Mesenchymal stem cell (in vitro differentiated cells and primary cell): ENCODE results near the gene RIN3.

Experiments used
- DNase-seq: peaks from one replicate; pipeline ENCODE4 v3.0.0-alpha.2; 2013
- H2AFZ ChIP-seq: one replicate; pipeline ENCODE4 v1.6.1; 2013; ENCODE audit warnings: low read depth, mild to moderate bottlenecking, control low read depth, inconsistent platforms, low read length, moderate library complexity
- H2AK5ac ChIP-seq: 2 replicates; pipeline ENCODE4 v1.6.1; 2013; ENCODE audit warnings: low read length, moderate library complexity, mild to moderate bottlenecking, inconsistent platforms; ENCODE audit not compliant: severe bottlenecking
- H2BK120ac ChIP-seq: one replicate; pipeline ENCODE4 v1.6.1; 2013; ENCODE audit warnings: low read depth, mild to moderate bottlenecking, inconsistent platforms, low read length, moderate library complexity
- H2BK12ac ChIP-seq, 2 experiments: one replicate each; pipeline ENCODE4 v1.6.1; 2013; ENCODE audit warnings: inconsistent platforms in 2 of 2, low read length in 2 of 2, mild to moderate bottlenecking in 2 of 2, moderate library complexity in 2 of 2, control low read depth in 1 of 2
- H2BK15ac ChIP-seq: one replicate; pipeline ENCODE4 v1.6.1; 2013; ENCODE audit warnings: mild to moderate bottlenecking, low read depth, inconsistent platforms; ENCODE audit not compliant: poor library complexity, severe bottlenecking
- H2BK5ac ChIP-seq: 2 replicates; pipeline ENCODE4 v1.6.1; 2013; ENCODE audit warnings: low read depth, mild to moderate bottlenecking, low read length, control low read depth, inconsistent platforms; ENCODE audit not compliant: poor library complexity, severe bottlenecking
- H3K14ac ChIP-seq, 2 experiments: one replicate each; pipeline ENCODE4 v1.6.1; 2013; ENCODE audit warnings: inconsistent platforms in 2 of 2, low read length in 2 of 2, control low read depth in 1 of 2, mild to moderate bottlenecking in 1 of 2, moderate library complexity in 1 of 2
- H3K18ac ChIP-seq, 2 experiments: one replicate each; pipeline ENCODE4 v1.6.1; 2013; ENCODE audit warnings: inconsistent platforms in 2 of 2, low read length in 2 of 2, control low read depth in 1 of 2, low read depth in 1 of 2, mild to moderate bottlenecking in 1 of 2
- H3K23ac ChIP-seq, 2 experiments: one replicate each; pipeline ENCODE4 v1.6.1; 2013; ENCODE audit warnings: inconsistent platforms in 2 of 2, low read length in 2 of 2, mild to moderate bottlenecking in 2 of 2, moderate library complexity in 2 of 2, control low read depth in 1 of 2
- H3K27ac ChIP-seq: 2 replicates; pipeline ENCODE4 v1.5.1; 2013; ENCODE audit warnings: mild to moderate bottlenecking, moderate library complexity, low read length, control low read depth, inconsistent platforms; ENCODE audit not compliant: poor library complexity, severe bottlenecking
- H3K27me3 ChIP-seq, 2 experiments: 2 replicates each; pipeline versions ENCODE4 v1.6.1 to v1.7.0; 2013; ENCODE audit warnings: low read length in 2 of 2, mild to moderate bottlenecking in 2 of 2, moderate library complexity in 2 of 2, control low read depth in 1 of 2, inconsistent platforms in 1 of 2; ENCODE audit not compliant: control insufficient read depth in 1 of 2, insufficient read depth in 1 of 2
- H3K36me3 ChIP-seq, 2 experiments: 2 replicates each; pipeline versions ENCODE4 v1.6.1 to v1.7.0; 2013; ENCODE audit warnings: low read length in 2 of 2, control low read depth in 1 of 2, inconsistent platforms in 1 of 2, low read depth in 1 of 2, mild to moderate bottlenecking in 1 of 2; ENCODE audit not compliant: insufficient read depth in 2 of 2, control insufficient read depth in 1 of 2
- H3K4ac ChIP-seq, 2 experiments: one replicate each; pipeline ENCODE4 v1.6.1; 2013; ENCODE audit warnings: inconsistent platforms in 2 of 2, low read length in 2 of 2, mild to moderate bottlenecking in 2 of 2, moderate library complexity in 2 of 2, control low read depth in 1 of 2, low read depth in 1 of 2
- H3K4me1 ChIP-seq: 2 replicates; pipeline ENCODE4 v1.6.1; 2013; ENCODE audit warnings: low read depth, low read length, control low read depth; ENCODE audit not compliant: control insufficient read depth, insufficient read depth
- H3K4me2 ChIP-seq: 2 replicates; pipeline ENCODE4 v1.6.1; 2013; ENCODE audit warnings: low read length, mild to moderate bottlenecking, inconsistent platforms; ENCODE audit not compliant: poor library complexity, severe bottlenecking
- H3K4me3 ChIP-seq, 2 experiments: 2 replicates each; pipeline versions ENCODE4 v1.5.1 to v1.7.0; 2013; ENCODE audit warnings: low read length in 2 of 2, mild to moderate bottlenecking in 2 of 2, control low read depth in 1 of 2, low read depth in 1 of 2; ENCODE audit not compliant: insufficient read depth in 1 of 2
- H3K79me1 ChIP-seq: replicated peaks from 2 replicates; pipeline ENCODE4 v1.6.1; 2013; ENCODE audit warnings: mild to moderate bottlenecking, control low read depth, low read length, inconsistent platforms; ENCODE audit not compliant: poor library complexity, severe bottlenecking
- H3K9ac ChIP-seq: 2 replicates; pipeline ENCODE4 v1.7.0; 2013; ENCODE audit warnings: mild to moderate bottlenecking, low read length, moderate library complexity
- H3K9me3 ChIP-seq: 2 replicates; pipeline ENCODE4 v1.7.0; 2013; ENCODE audit warnings: mild to moderate bottlenecking, low read length; ENCODE audit not compliant: control insufficient read depth
- H4K8ac ChIP-seq: one replicate; pipeline ENCODE4 v1.6.1; 2013; ENCODE audit warnings: inconsistent platforms, mild to moderate bottlenecking, low read length, moderate library complexity
- H4K91ac ChIP-seq: one replicate; pipeline ENCODE4 v1.6.1; 2013; ENCODE audit warnings: mild to moderate bottlenecking, low read length, inconsistent platforms
- WGBS: methylation state at CpG from one replicate; pipeline ENCODE4 v1.1.7; 2013; ENCODE audit warnings: mixed read lengths; 5-methylcytosine and 5-hydroxymethylcytosine counted together

RIN3 gene

GRCh38 chr14:92686900-92687427 lies 173.4 kb downstream of the RIN3 start:
- Histone ChIP-seq H3K18ac (no peak overlapping the region), H3K4me1 (peaks cover 20% of the 10 kb centered on the region), H3K4me3 (peak overlapping the region in 1 of 2 experiments; percentile 33), H4K8ac (peak overlapping the region; percentile 19), H3K9ac (peak overlapping the region; percentile 36), H3K27ac (no peak overlapping the region), H2BK120ac (no peak overlapping the region), H2AK5ac (no peak overlapping the region), H4K91ac (no peak overlapping the region), H3K4me2 (peak overlapping the region; percentile 89), H2AFZ (peak overlapping the region; percentile 64), H3K27me3 (peaks cover 0 to 4% of the 10 kb centered on the region in 2 experiments), H2BK15ac (no peak overlapping the region), H3K9me3 (no peaks in the 10 kb centered on the region), H3K14ac (peak overlapping the region in 1 of 2 experiments; percentile 64), H3K36me3 (peaks cover 42 to 48% of the 10 kb centered on the region in 2 experiments), H2BK12ac (peak overlapping the region in 1 of 2 experiments; percentile 79), H3K4ac (peak overlapping the region in 1 of 2 experiments; percentile 55), H3K79me1 (no peaks in the 10 kb centered on the region), H2BK5ac (no peak overlapping the region), H3K23ac (no peak overlapping the region)
- DNase-seq = peak; percentile 77
- WGBS = 3% methylated on average over 41 of the region's 45 CpGs

DNA sequence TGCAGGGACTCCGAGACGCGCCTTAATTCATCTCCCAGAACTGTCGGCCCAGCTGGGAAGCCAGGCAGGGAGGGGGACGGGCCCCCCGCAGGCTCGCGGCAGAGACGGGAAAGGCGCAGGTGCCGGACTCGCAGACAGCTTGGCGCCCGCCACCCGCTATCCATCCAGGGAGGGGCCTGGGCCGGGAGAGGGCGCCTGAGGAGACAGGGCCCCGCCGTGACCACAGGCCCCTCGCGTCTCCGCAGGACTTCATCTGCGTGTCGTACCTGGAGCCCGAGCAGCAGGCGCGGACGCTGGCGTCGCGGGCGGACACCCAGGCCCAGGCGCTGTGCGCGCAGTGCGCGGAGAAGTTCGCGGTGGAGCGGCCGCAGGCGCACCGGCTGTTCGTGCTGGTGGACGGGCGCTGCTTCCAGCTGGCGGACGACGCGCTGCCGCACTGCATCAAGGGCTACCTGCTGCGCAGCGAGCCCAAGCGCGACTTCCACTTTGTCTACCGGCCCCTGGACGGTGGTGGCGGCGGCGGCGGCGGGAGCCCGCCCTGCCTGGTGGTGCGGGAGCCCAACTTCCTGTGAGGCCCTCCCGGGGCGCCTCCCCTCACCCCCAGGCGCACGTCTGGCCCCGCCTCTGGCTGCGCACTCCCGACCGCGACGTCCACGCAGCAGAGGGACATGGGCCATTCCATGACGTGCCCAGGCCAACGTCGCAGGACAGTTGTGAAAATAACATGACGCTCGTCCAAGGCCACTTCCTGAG lies 174.3 kb downstream of the RIN3 start:
- H4K91ac ChIP-seq = peak overlapping the region; percentile 61
- peak overlapping the region in 1 of 2 experiments; percentile 39 for H3K4me3 ChIP-seq
- no peak overlapping the region for H3K9ac ChIP-seq
- peaks cover 0 to 4% of the 10 kb centered on the region in 2 experiments for H3K27me3 ChIP-seq
- WGBS = 6% methylated on average over 79 of the region's 80 CpGs
- H2BK12ac ChIP-seq = no peak overlapping the region
- H4K8ac ChIP-seq = peak overlapping the region; percentile 59
- peak overlapping the region; percentile 22 to 25 for H3K18ac ChIP-seq
- H2BK120ac ChIP-seq = no peak overlapping the region
- H3K4me2 ChIP-seq = peak overlapping the region; percentile 70
- H2BK15ac ChIP-seq = peak overlapping the region; percentile 52
- H3K27ac ChIP-seq = no peak overlapping the region
- peak overlapping the region; percentile 20 for H2AFZ ChIP-seq
- no peak overlapping the region for H3K4ac ChIP-seq
- no peaks in the 10 kb centered on the region for H3K79me1 ChIP-seq
- H3K36me3 ChIP-seq = peaks cover 41 to 42% of the 10 kb centered on the region in 2 experiments
- H3K4me1 ChIP-seq = peaks cover 23% of the 10 kb centered on the region
- no peak overlapping the region for H2BK5ac ChIP-seq
- no peak overlapping the region for H2AK5ac ChIP-seq
- no peak overlapping the region for H3K14ac ChIP-seq
- H3K23ac ChIP-seq = no peak overlapping the region
- no peaks in the 10 kb centered on the region for H3K9me3 ChIP-seq
- peak; percentile 46 for DNase-seq

DNA sequence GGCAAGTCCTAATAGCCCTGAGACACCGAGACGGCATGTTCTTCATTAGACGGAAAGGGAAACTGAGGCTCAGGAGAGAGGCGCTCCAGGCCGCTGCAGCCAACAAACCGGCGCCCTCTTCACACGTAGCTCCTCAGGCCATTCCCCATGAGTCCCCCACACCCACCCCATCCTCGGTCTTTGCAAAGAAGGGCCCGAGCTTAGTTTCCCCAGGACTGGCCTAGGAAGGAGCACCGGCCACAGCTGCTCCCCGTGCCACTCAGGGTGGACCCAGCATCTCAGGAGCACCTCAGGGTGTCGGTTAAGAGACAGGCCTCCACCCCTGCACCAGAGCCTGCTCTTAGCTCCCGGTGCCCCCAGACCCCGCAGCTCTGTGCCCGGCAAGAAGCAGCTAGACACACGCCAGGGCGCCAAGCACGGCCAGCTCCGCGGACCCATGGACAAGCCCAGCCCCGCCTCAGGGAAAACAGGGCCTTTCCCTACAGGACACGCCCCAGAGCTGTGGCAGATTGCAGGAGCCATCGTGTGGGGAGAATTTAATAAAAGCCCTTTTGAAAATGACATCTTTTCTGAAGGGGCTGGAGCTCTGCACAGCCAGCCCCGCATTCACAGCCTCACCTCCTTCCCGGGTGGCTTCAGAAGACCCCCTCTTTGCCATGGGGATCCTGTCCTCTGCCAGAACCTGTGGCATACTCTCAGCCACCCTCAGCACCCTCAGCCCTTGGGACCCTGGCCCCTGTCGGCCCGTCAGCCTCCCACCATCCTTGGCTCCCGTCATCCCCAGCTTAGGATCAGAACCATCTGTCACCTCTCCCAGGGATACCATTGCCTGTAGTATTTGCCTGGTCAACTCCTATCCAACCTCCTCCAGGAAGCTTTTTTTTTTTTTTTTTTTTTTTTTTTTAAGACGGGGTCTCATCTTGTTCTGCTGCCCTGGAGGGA lies 175.1 kb downstream of the RIN3 start:
- Histone ChIP-seq H2BK15ac (no peak overlapping the region), H3K4ac (no peak overlapping the region), H2AK5ac (no peak overlapping the region), H4K91ac (peak overlapping the region; percentile 53), H3K14ac (no peak overlapping the region), H2BK5ac (no peak overlapping the region), H3K4me1 (peaks cover 23% of the 10 kb centered on the region), H3K4me2 (no peak overlapping the region), H3K23ac (no peak overlapping the region), H3K4me3 (no peak overlapping the region), H3K18ac (no peak overlapping the region), H4K8ac (no peak overlapping the region), H3K9me3 (no peaks in the 10 kb centered on the region), H3K36me3 (peaks cover 41 to 42% of the 10 kb centered on the region in 2 experiments), H2BK120ac (no peak overlapping the region), H3K9ac (no peak overlapping the region), H2AFZ (no peak overlapping the region), H3K79me1 (no peaks in the 10 kb centered on the region), H3K27me3 (peaks cover 0 to 8% of the 10 kb centered on the region in 2 experiments), H2BK12ac (no peak overlapping the region), H3K27ac (no peak overlapping the region)
- 84% methylated on average over 29 of the region's 30 CpGs for WGBS
- DNase-seq = no peak
